ENCODE measurements around the gene TPD52L1.

DNA sequence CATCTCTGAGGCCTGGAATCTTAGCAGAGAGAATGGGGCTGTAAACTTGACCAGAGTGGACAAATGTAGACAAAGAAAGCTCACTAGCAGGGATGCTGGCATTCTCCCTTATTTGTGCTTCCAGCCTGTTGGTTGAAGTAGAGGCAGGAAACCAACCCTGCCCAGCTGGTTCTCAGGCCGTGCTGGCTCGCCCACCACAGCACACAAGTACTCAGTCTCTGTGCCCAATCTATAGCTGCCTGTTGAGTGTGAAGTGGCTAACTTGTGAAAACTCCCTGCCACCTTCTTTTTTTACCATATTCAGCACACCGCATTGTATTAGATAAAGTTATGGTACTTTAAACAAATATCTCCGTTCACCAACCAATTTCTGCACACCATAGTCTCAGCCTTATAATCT lies 110.9 kb downstream of the TPD52L1 start:
- no peak for TF ChIP-seq CTCF (IDR thresholded peaks at IDR 0.05)
- TF ChIP-seq POLR2A (IDR thresholded peaks at IDR 0.05) = no peak
